Upper lobe of left lung (tissue), 4 donors: Measurements from ENCODE around the gene AAR2.
A peak's percentile ranks its signal among the peaks of the same experiment; 100 is the strongest.

Experiments used
- CTCF ChIP-seq, 6 experiments: fragments of 450-650 bp in 4 of 6; fragments of 200-600 bp in 2 of 6; sonication (generic) in 2 of 6; IDR thresholded peaks; one replicate each; pipeline ENCODE4 v1.5.1; 2016 to 2019; ENCODE audit warnings: antibody characterized with exemption in 6 of 6
- EP300 ChIP-seq, 4 donors: sonication (generic); formaldehyde crosslinking; IDR thresholded peaks; one replicate each; pipeline ENCODE4 v1.5.1; 2017; ENCODE audit warnings: antibody characterized with exemption in 4 of 4, control low read depth in 2 of 4
- POLR2A ChIP-seq, 4 donors: fragments of 450-650 bp; IDR thresholded peaks; one replicate each; pipeline ENCODE4 v1.5.1; 2016 to 2017; ENCODE audit warnings: antibody characterized with exemption in 4 of 4, mild to moderate bottlenecking in 2 of 4

GRCh38 chr20:36214684-36215256, 21.5 kb upstream of the AAR2 start:
- TF ChIP-seq EP300 (IDR thresholded peaks at IDR 0.05), result no peak
- no peak for TF ChIP-seq POLR2A (IDR thresholded peaks at IDR 0.05)
- peak in 1 of 6 experiments; percentile 14 for TF ChIP-seq CTCF (IDR thresholded peaks at IDR 0.05)
